H1 (cell line): ENCODE data around the gene LRRC42. TPM values are rescaled to one million over a fixed set of nuclear protein-coding genes. Genes with fewer than 3 reads are reported as not detected.
A peak's percentile ranks its signal among the peaks of the same experiment; 100 is the strongest.

Experiments
- CTCF ChIA-PET: fragments of 300-600 bp; sonication (Branson Sonifier 250); formaldehyde crosslinking; loops from one replicate; lab custom pipeline; 2021; ENCODE audit not compliant: partially characterized antibody; lab: Charles Lee
- POLR2A ChIA-PET: fragments of 300-600 bp; sonication (Branson Sonifier 250); formaldehyde crosslinking; loops from one replicate; lab custom pipeline; 2021; ENCODE audit warnings: inconsistent platforms; ENCODE audit not compliant: partially characterized antibody; lab: Charles Lee
- DNase-seq, 2 experiments: peaks; one replicate each; pipeline versions ENCODE4 v3.0.0 to v3.0.0-alpha.2; 2010 to 2022; ENCODE audit warnings: low spot score in 2 of 2, low read depth in 1 of 2, mixed read lengths in 1 of 2
- FAIRE-seq: peaks from 2 replicates; lab custom pipeline; 2011; peaks lifted over from hg19 to GRCh38; lab: Jason Lieb, UNC
- H2AFZ ChIP-seq: 2 replicates; pipeline ENCODE4 v1.8.1; 2012; ENCODE audit warnings: low read length, inconsistent platforms
- H2AK5ac ChIP-seq: 2 replicates; pipeline ENCODE4 v1.6.1; 2013; ENCODE audit warnings: low read depth, low read length
- H2BK120ac ChIP-seq: replicated peaks from 2 replicates; pipeline ENCODE3; 2013; ENCODE audit warnings: low read depth, low read length, inconsistent platforms
- H2BK12ac ChIP-seq: 2 replicates; pipeline ENCODE4 v1.6.1; 2013; ENCODE audit warnings: low read depth, low read length
- H2BK15ac ChIP-seq: 2 replicates; pipeline ENCODE4 v1.6.1; 2013; ENCODE audit warnings: low read length
- H2BK20ac ChIP-seq: 2 replicates; pipeline ENCODE4 v1.6.1; 2013; ENCODE audit warnings: low read length
- H2BK5ac ChIP-seq: 2 replicates; pipeline ENCODE4 v1.6.1; 2013; ENCODE audit warnings: low read depth, low read length
- H3K14ac ChIP-seq: 2 replicates; pipeline ENCODE4 v1.6.1; 2013; ENCODE audit warnings: inconsistent platforms; ENCODE audit not compliant: insufficient read length
- H3K18ac ChIP-seq: 2 replicates; pipeline ENCODE4 v1.6.1; 2013; ENCODE audit warnings: low read length; ENCODE audit errors: extremely low read depth
- H3K23ac ChIP-seq: 2 replicates; pipeline ENCODE4 v1.6.1; 2013; ENCODE audit warnings: inconsistent platforms; ENCODE audit not compliant: insufficient read length
- H3K23me2 ChIP-seq: 2 replicates; pipeline ENCODE4 v1.6.1; 2013; ENCODE audit warnings: low read depth, low read length
- H3K27ac ChIP-seq: 2 replicates; pipeline ENCODE4 v1.6.1; 2011; ENCODE audit warnings: low read depth, low read length, inconsistent platforms
- H3K27me3 ChIP-seq, 4 experiments: replicated peaks in 1 of 4; 1 replicate in 1 of 4; 2 replicates in 3 of 4; pipeline versions ENCODE4 v1.6.1 to v1.8.1; 2011 to 2013; ENCODE audit warnings: low read length in 3 of 4, mild to moderate bottlenecking in 3 of 4, inconsistent platforms in 2 of 4, mixed read lengths in 2 of 4, moderate library complexity in 1 of 4; ENCODE audit not compliant: control insufficient read depth in 3 of 4, insufficient read depth in 3 of 4; ENCODE audit errors: extremely low read depth in 1 of 4
- H3K36me3 ChIP-seq, 4 experiments: 2 replicates each; pipeline versions ENCODE4 v1.6.1 to v1.8.1; 2011 to 2013; ENCODE audit warnings: mild to moderate bottlenecking in 4 of 4, low read length in 3 of 4, moderate library complexity in 2 of 4, control low read depth in 1 of 4, inconsistent platforms in 1 of 4; ENCODE audit not compliant: insufficient read depth in 4 of 4, control insufficient read depth in 2 of 4
- H3K4ac ChIP-seq: replicated peaks from 2 replicates; pipeline ENCODE3; 2013; ENCODE audit warnings: low read length, low read depth, mixed read lengths, inconsistent platforms; ENCODE audit not compliant: insufficient read length
- H3K4me1 ChIP-seq, 4 experiments: replicated peaks in 1 of 4; 1 replicate in 1 of 4; 2 replicates in 3 of 4; pipeline versions ENCODE4 v1.6.1 to v1.8.1; 2011 to 2013; ENCODE audit warnings: low read length in 3 of 4, inconsistent platforms in 2 of 4, mixed read lengths in 1 of 4; ENCODE audit not compliant: insufficient read depth in 4 of 4, control insufficient read depth in 3 of 4
- H3K4me2 ChIP-seq, 2 experiments: 2 replicates each; pipeline versions ENCODE4 v1.6.1 to v1.8.1; 2011 to 2013; ENCODE audit warnings: low read depth in 2 of 2, low read length in 2 of 2, control low read depth in 1 of 2, inconsistent platforms in 1 of 2, mild to moderate bottlenecking in 1 of 2; ENCODE audit not compliant: insufficient read depth in 1 of 2
- H3K4me3 ChIP-seq, 4 experiments: fragments of 200-600, 300-600 bp in 1 of 4; sonication (generic), shearing (Covaris generic), sonication (Bioruptor Twin) in 1 of 4; 2 replicates each; pipeline versions ENCODE4 v1.5.1 to v1.8.1; 2011 to 2016; ENCODE audit warnings: low read length in 4 of 4, low read depth in 3 of 4, control low read depth in 2 of 4, inconsistent platforms in 2 of 4, mild to moderate bottlenecking in 2 of 4, mixed read lengths in 1 of 4, moderate library complexity in 1 of 4; ENCODE audit not compliant: insufficient read depth in 2 of 4; ENCODE audit errors: extremely low read depth in 1 of 4
- H3K56ac ChIP-seq: replicated peaks from 2 replicates; pipeline ENCODE3; 2013; ENCODE audit warnings: low read depth, mild to moderate bottlenecking, mixed read lengths, low read length, inconsistent platforms; ENCODE audit not compliant: insufficient read length
- H3K79me1 ChIP-seq: 2 replicates; pipeline ENCODE4 v1.6.1; 2013; ENCODE audit warnings: low read depth, low read length, control low read depth
- H3K79me2 ChIP-seq, 2 experiments: 2 replicates each; pipeline versions ENCODE4 v1.6.1 to v1.8.1; 2012 to 2013; ENCODE audit warnings: low read length in 2 of 2, mild to moderate bottlenecking in 2 of 2, inconsistent platforms in 1 of 2; ENCODE audit not compliant: insufficient read depth in 2 of 2, control insufficient read depth in 1 of 2
- H3K9ac ChIP-seq, 4 experiments: replicated peaks in 1 of 4; 1 replicate in 1 of 4; 2 replicates in 3 of 4; pipeline versions ENCODE4 v1.6.1 to v1.8.1; 2011 to 2013; ENCODE audit warnings: low read depth in 3 of 4, low read length in 3 of 4, control low read depth in 2 of 4, mild to moderate bottlenecking in 2 of 4, moderate library complexity in 2 of 4, inconsistent platforms in 1 of 4; ENCODE audit errors: extremely low read depth in 1 of 4
- H3K9me3 ChIP-seq, 2 experiments: 2 replicates each; pipeline versions ENCODE4 v1.6.1 to v1.8.1; 2012 to 2013; ENCODE audit warnings: mild to moderate bottlenecking in 2 of 2, moderate library complexity in 2 of 2, control low read depth in 1 of 2, inconsistent platforms in 1 of 2, low read depth in 1 of 2, low read length in 1 of 2, mixed read lengths in 1 of 2; ENCODE audit not compliant: insufficient read depth in 2 of 2
- H4K20me1 ChIP-seq, 2 experiments: replicated peaks in 1 of 2; 2 replicates each; pipeline versions ENCODE3 to v1.8.1; 2011 to 2013; ENCODE audit warnings: inconsistent platforms in 2 of 2, low read length in 2 of 2, mild to moderate bottlenecking in 1 of 2; ENCODE audit not compliant: insufficient read depth in 2 of 2, control insufficient read depth in 1 of 2
- H4K5ac ChIP-seq: 2 replicates; pipeline ENCODE4 v1.6.1; 2013; ENCODE audit warnings: low read length, low read depth, mixed read lengths, inconsistent platforms; ENCODE audit not compliant: insufficient read length
- H4K8ac ChIP-seq: 2 replicates; pipeline ENCODE4 v1.8.0; 2013; ENCODE audit warnings: mild to moderate bottlenecking, moderate library complexity, low read length, inconsistent platforms; ENCODE audit not compliant: insufficient read depth; ENCODE audit errors: extremely low read depth
- H4K91ac ChIP-seq: replicated peaks from 2 replicates; pipeline ENCODE3; 2013; ENCODE audit warnings: low read length, mixed read lengths, inconsistent platforms; ENCODE audit not compliant: insufficient read length
- HDAC2 ChIP-seq, 2 experiments: fragments of 300-600 bp in 1 of 2; sonication (generic) in 1 of 2; IDR thresholded peaks; 2 replicates each; pipeline ENCODE4 v1.6.1; 2011 to 2012; ENCODE audit warnings: low read depth in 2 of 2, low read length in 2 of 2, mild to moderate bottlenecking in 2 of 2, moderate library complexity in 2 of 2, borderline replicate concordance in 1 of 2, inconsistent platforms in 1 of 2
- NRF1 ChIP-seq: IDR thresholded peaks from 2 replicates; pipeline ENCODE4 v1.6.1; 2011; ENCODE audit warnings: mild to moderate bottlenecking, low read depth, low read length, improper control_type of control experiment
- SIN3A ChIP-seq, 2 experiments: IDR thresholded peaks in 1 of 2; conservative IDR thresholded peaks in 1 of 2; 2 replicates each; pipeline ENCODE4 v1.6.1; 2011 to 2012; ENCODE audit warnings: low read length in 2 of 2, improper control_type of control experiment in 1 of 2, low read depth in 1 of 2, mild to moderate bottlenecking in 1 of 2
- WGBS, 2 experiments: shearing (Covaris generic) in 1 of 2; methylation state at CpG; one replicate each; pipeline versions ENCODE4 v1.1.6 to v1.1.7; 2013 to 2015; ENCODE audit warnings: low lambda C conversion rate in 2 of 2, mixed read lengths in 2 of 2, inconsistent platforms in 1 of 2, low coverage in 1 of 2, missing lambda C conversion rate in 1 of 2; ENCODE audit not compliant: insufficient replicate concordance in 2 of 2, insufficient coverage in 1 of 2, insufficient read length in 1 of 2; ENCODE audit errors: extremely low coverage in 1 of 2, missing lambda C conversion rate in 1 of 2; 5-methylcytosine and 5-hydroxymethylcytosine counted together
- long read RNA-seq, 2 experiments: library from RNA in 1 of 2; library from capped mRNA in 1 of 2; stranded (forward); transcript quantifications; one replicate each; pipeline ENCODE4 v2.0.0, GENCODE V29; 2021; ENCODE audit warnings: inconsistent platforms in 1 of 2
- polyA minus RNA-seq, 3 experiments: library from RNA; depleted of rRNA, polyadenylated mRNA; stranded (reverse); fragments of >200 nt; gene quantifications; 1 replicate in 2 of 3; 2 replicates in 1 of 3; pipeline ENCODE4 v1.2.3, GENCODE V29; 2011
- polyA plus RNA-seq, 7 experiments: library from polyadenylated mRNA; depleted of rRNA in 3 of 7; stranded (reverse) in 5 of 7; unstranded in 2 of 7; fragments of >200 nt in 5 of 7; fragments of 200-250 nt in 2 of 7; gene quantifications; 1 replicate in 5 of 7; 2 replicates in 1 of 7; 4 replicates in 1 of 7; pipeline versions ENCODE4 v1.2.1 to v1.2.3, GENCODE V29; 2011 to 2013; ENCODE audit warnings: missing spikeins in 2 of 7, mixed read lengths in 2 of 7
- total RNA-seq: library from RNA; stranded (reverse); fragmentation: NEBNext Ultra II Directional; extraction: Animal tissue kit (Norgen Biotek cat#: 25700); gene quantifications from 2 replicates; pipeline ENCODE4 v1.2.1, GENCODE V29; 2021

The LRRC42 gene, protein sequence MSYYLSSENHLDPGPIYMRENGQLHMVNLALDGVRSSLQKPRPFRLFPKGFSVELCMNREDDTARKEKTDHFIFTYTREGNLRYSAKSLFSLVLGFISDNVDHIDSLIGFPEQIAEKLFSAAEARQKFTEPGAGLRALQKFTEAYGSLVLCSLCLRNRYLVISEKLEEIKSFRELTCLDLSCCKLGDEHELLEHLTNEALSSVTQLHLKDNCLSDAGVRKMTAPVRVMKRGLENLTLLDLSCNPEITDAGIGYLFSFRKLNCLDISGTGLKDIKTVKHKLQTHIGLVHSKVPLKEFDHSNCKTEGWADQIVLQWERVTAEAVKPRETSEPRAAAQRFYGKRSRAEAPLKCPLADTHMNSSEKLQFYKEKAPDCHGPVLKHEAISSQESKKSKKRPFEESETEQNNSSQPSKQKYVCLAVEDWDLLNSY
- total RNA-seq (54.1 and 54.6 TPM in 2 replicates), polyA plus RNA-seq (2011; rRNA removed) (30.4 and 38.2 TPM in 2 replicates), polyA minus RNA-seq (2011; rRNA and poly(A)+ RNA removed) (42.0 and 44.6 TPM in 2 replicates)
- polyA plus RNA-seq (2011; cell fraction: cytosol; rRNA removed) = 45.0 TPM
- 29.2 TPM for polyA plus RNA-seq (2011; cell fraction: nucleus; rRNA removed)
- polyA plus RNA-seq (2012, experiment 1 of 2) = 48.6 to 70.3 TPM (median 52.5 TPM) in 4 replicates
- 52.2 TPM for polyA plus RNA-seq (2012, experiment 2 of 2)
- 31.2 TPM for polyA plus RNA-seq (2013, experiment 1 of 2)
- 29.3 TPM for polyA plus RNA-seq (2013, experiment 2 of 2)
- 24.8 TPM for polyA minus RNA-seq (2011; cell fraction: cytosol; rRNA and poly(A)+ RNA removed)
- polyA minus RNA-seq (2011; cell fraction: nucleus; rRNA and poly(A)+ RNA removed) = 18.2 TPM
- long read RNA-seq, experiment 1, transcript LRRC42-201 (8 exons, 1,727 nt) = major isoform, 14 of 48 reads
- long read RNA-seq, experiment 1, transcript LRRC42-203 (9 exons, 2,037 nt) = minor isoform, 11 of 48 reads
- long read RNA-seq, experiment 1, partial matches to known transcripts = 11 of 48 reads
- long read RNA-seq, experiment 1, other reads (novel, unspliced or antisense) = 9 of 48 reads
- long read RNA-seq, experiment 2, transcript LRRC42-203 (9 exons, 2,037 nt) = major isoform, 28 of 72 reads
- long read RNA-seq, experiment 2, transcript LRRC42-201 (8 exons, 1,727 nt) = minor isoform, 18 of 72 reads
- long read RNA-seq, experiment 2, partial matches to known transcripts = 8 of 72 reads
- long read RNA-seq, experiment 2, other reads (novel, unspliced or antisense) = 14 of 72 reads

DNA sequence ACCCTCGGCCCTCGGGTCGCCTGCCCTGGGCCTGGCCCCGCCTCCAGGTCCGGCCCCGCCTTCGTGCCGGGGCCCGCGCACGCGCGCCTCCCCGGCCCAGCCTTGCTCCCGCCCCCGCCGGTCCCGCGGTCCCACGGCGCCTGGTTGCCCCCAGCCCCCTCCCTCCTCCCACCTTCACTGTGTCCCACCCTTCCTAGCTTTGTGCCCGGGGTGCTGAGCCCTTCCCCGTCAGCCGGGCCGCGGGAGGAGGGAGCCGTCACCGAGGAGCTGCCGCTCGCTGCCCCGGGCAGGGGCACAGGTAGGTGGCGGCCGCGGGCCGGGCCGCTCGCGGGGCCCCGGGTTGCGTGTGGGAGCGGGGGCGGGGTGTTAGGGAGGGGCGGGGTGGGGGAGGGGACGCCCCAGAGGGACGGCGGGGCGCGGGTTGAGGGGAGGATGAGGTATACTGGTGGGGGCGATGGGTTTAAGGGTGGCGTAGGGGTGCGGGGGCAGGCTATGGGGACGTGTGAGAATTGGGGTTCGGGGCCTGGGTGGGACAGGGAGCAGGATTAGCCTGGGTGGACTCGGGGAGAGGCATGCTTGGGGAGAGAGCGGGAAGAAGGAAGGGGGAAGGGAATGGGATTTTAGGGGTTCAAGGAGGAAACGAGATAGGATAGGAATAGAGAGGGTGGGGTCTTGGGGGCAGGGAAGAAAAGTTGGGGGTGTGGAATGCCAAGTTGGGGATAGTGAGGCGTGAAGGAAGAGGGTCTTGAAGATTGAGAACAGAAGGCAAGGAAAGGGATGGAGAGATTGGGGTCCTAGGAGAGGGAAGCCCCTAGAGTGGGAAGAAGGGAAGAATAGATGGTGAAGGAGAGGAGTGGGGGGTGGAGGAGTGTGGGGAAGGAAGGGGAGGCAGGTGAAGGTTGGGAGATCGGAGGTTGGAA lies at the start of gene LRRC42:
TSS of gene LRRC42 (plus strand) at position 99 of the 920 bp plus-strand sequence. CDS start 5,650 bp downstream, outside the sequence.
- Histone ChIP-seq H2BK20ac (no peak within 1 kb of the TSS), H3K56ac (peak within 1 kb of the TSS; percentile 35), H3K79me2 (peaks cover 3 to 54% of the 10 kb centered on the region in 2 experiments; a peak in 2 of 4 replicates), H3K4ac (no peak within 1 kb of the TSS), H2BK15ac (peak within 1 kb of the TSS; percentile 41; the same call in 1 of the 2 replicates), H3K27me3 (no peaks in the 10 kb centered on the region), H3K4me1 (peaks cover 4 to 18% (median 13%) of the 10 kb centered on the region in 4 experiments), H2BK5ac (peak within 1 kb of the TSS; percentile 77; the same call in 1 of the 2 replicates), H3K23me2 (peaks cover 14% of the 10 kb centered on the region), H4K5ac (peak within 1 kb of the TSS; percentile 88), H2BK120ac (no peak within 1 kb of the TSS), H2AK5ac (no peak within 1 kb of the TSS), H3K79me1 (peaks cover 16% of the 10 kb centered on the region), H3K14ac (no peak within 1 kb of the TSS), H2BK12ac (no peak within 1 kb of the TSS; the same call in 1 of the 2 replicates), H2AFZ (no peak within 1 kb of the TSS; the same call in 1 of the 2 replicates), H4K20me1 (peaks cover 7 to 10% of the 10 kb centered on the region in 2 experiments), H3K4me2 (peak within 1 kb of the TSS; percentile 82 to 96), H3K23ac (no peak within 1 kb of the TSS), H3K9ac (peak within 1 kb of the TSS; percentile 45 to 79 (median 68)), H3K27ac (peak within 1 kb of the TSS; percentile 49; the same call in 1 of the 2 replicates), H3K18ac (peak within 1 kb of the TSS; percentile 93), H4K91ac (peak within 1 kb of the TSS; percentile 2), H3K9me3 (no peaks in the 10 kb centered on the region), H3K36me3 (no peaks in the 10 kb centered on the region; a peak in 2 of 8 replicates), H4K8ac (peak within 1 kb of the TSS; percentile 61), H3K4me3 (peak within 1 kb of the TSS; percentile 77 to 98 (median 79))
- ChIA-PET POLR2A (interaction anchor here (0.6 to 2.1 kb wide), 7 partner anchors 13 to 85 kb away, joined by 3 to 7 read pairs (median 3); no protein-coding TSS in a partner anchor), CTCF (interaction anchor here (0.8 to 7.6 kb wide), 11 partner anchors 10 to 87 kb away, joined by 3 to 123 read pairs (median 19); no protein-coding TSS in a partner anchor)
- peak in 1 of 2 experiments; percentile 34 for DNase-seq
- no peak for FAIRE-seq
- WGBS, 2 experiments = 8% methylated on average over 8 of the region's 58 CpGs; no CpG with 5 or more reads in 1 of the 2 experiments
- TF ChIP-seq SIN3A (conservative IDR thresholded peaks at IDR 0.05 in 1 of 2, IDR thresholded peaks at IDR 0.05 in 1 of 2; ENCODE audit: low read depth in 1 of 2, low read length in 2 of 2) (0 out of 4 replicates have a peak, but pooled peaks of 1 of the 2 experiments have one; percentile 54), NRF1 (peak; percentile 58), HDAC2 (IDR thresholded peaks at IDR 0.05; ENCODE audit: borderline replicate concordance in 1 of 2, low read depth in 2 of 2, low read length in 2 of 2) (peak; percentile 7 to 84; a peak in 2 of 4 replicates)
